GM20000 (cell line): ENCODE results near the gene PRKG1.
"Not testable (repeated sequence)": the region's sequence is repeated elsewhere in the genome, so short reads cannot be mapped to it uniquely, and the experiment has no call there.

Source experiments
- DNase-seq: peaks from one replicate; pipeline ENCODE4 v3.0.0; 2012; ENCODE audit warnings: low spot score
- TF ChIP-seq, protein P1 (sequence below): IDR thresholded peaks from 2 replicates; pipeline ENCODE4 v1.5.1; 2012; ENCODE audit warnings: mild to moderate bottlenecking, control low read depth; ENCODE audit errors: extremely low read depth, missing control alignments

Gene PRKG1

GRCh38 chr10:51672039-51672535 is 597.8 kb downstream of the PRKG1 start:
- TF ChIP-seq, protein P1, sequence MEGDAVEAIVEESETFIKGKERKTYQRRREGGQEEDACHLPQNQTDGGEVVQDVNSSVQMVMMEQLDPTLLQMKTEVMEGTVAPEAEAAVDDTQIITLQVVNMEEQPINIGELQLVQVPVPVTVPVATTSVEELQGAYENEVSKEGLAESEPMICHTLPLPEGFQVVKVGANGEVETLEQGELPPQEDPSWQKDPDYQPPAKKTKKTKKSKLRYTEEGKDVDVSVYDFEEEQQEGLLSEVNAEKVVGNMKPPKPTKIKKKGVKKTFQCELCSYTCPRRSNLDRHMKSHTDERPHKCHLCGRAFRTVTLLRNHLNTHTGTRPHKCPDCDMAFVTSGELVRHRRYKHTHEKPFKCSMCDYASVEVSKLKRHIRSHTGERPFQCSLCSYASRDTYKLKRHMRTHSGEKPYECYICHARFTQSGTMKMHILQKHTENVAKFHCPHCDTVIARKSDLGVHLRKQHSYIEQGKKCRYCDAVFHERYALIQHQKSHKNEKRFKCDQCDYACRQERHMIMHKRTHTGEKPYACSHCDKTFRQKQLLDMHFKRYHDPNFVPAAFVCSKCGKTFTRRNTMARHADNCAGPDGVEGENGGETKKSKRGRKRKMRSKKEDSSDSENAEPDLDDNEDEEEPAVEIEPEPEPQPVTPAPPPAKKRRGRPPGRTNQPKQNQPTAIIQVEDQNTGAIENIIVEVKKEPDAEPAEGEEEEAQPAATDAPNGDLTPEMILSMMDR: no peak
- DNase-seq: no peak

DNA sequence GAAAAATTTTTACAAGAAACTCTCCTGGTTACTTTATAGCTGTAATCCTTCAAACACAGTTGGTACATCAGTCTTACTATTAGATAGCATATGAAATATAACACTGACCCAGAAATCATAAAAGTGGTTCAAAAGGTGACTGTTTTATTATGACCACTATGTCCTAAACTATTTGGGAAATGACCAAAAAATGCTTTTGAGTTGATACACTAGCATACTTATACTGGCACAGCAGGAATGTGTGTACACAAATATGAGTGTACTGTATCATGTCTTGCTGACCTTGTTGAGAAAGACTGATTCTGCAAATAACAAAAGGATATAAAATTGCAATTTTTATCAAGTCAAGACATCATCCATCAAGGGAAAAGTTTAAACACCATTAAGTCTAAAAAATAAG is 600.8 kb downstream of the PRKG1 start:
- TF ChIP-seq, protein P1: no peak
- no peak for DNase-seq

DNA sequence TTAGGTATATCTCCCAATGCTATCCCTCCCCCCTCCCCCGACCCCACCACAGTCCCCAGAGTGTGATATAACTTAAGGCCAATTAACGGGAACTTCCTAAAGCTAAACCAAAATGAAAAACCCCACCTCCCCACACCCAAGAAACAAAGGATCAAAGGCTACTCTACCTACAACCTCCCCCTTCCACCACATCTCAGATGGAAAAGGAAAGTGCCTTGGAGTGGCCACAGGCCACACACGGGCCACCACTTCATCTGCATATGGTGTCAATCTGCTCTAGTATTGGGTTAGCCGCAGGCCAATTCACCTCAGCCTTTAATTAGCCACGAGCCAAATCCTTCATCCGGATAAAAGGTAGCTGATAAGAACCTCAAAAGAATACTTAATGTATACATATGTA is 605.6 kb downstream of the PRKG1 start:
- TF ChIP-seq, protein P1: no peak
- DNase-seq: no peak

GRCh38 chr10:51683031-51683691 is 608.9 kb downstream of the PRKG1 start:
- no peak for DNase-seq
- TF ChIP-seq, protein P1: no peak

DNA sequence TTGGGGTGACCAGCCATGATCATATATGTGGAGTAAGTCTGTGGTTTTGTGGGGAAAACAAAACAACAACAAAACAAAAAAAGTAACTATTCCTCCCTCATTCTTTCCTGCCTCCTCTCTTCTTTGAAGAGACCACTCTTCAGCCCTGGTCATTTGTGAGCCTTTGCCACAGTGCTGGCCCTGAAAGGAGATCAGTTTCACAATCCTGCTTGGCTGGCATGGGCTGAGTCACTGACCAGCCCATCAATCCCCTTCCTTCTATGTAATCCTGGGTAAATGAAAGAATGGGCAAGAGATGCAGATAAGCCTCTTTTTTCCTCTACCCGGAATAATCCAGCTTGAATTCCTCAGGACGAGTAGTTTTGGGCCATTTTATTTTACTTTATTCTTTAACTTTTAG is 611.5 kb downstream of the PRKG1 start:
- TF ChIP-seq, protein P1: no peak
- no peak for DNase-seq

GRCh38 chr10:51687296-51687695 is 613.0 kb downstream of the PRKG1 start:
- TF ChIP-seq, protein P1: no peak
- DNase-seq: no peak

GRCh38 chr10:51688826-51689225 is 614.5 kb downstream of the PRKG1 start:
- not testable (repeated sequence) for DNase-seq

- TF ChIP-seq, protein P1: no peak
- DNase-seq: no peak
These were observed 615.2 kb downstream of the PRKG1 start for GRCh38 chr10:51689536-51689935.
